H1 (cell line): ENCODE results near the gene PPP2R2B. TPM values are rescaled to one million over a fixed set of nuclear protein-coding genes. Genes with fewer than 3 reads are reported as not detected.

Source experiments
- CTCF ChIA-PET: fragments of 300-600 bp; sonication (Branson Sonifier 250); formaldehyde crosslinking; loops from one replicate; lab custom pipeline; 2021; ENCODE audit not compliant: partially characterized antibody; lab: Charles Lee
- POLR2A ChIA-PET: fragments of 300-600 bp; sonication (Branson Sonifier 250); formaldehyde crosslinking; loops from one replicate; lab custom pipeline; 2021; ENCODE audit warnings: inconsistent platforms; ENCODE audit not compliant: partially characterized antibody; lab: Charles Lee
- DNase-seq, 2 experiments: peaks; one replicate each; pipeline versions ENCODE4 v3.0.0 to v3.0.0-alpha.2; 2010 to 2022; ENCODE audit warnings: low spot score in 2 of 2, low read depth in 1 of 2, mixed read lengths in 1 of 2
- FAIRE-seq: peaks from 2 replicates; lab custom pipeline; 2011; peaks lifted over from hg19 to GRCh38; lab: Jason Lieb, UNC
- H2AFZ ChIP-seq: 2 replicates; pipeline ENCODE4 v1.8.1; 2012; ENCODE audit warnings: low read length, inconsistent platforms
- H2AK5ac ChIP-seq: 2 replicates; pipeline ENCODE4 v1.6.1; 2013; ENCODE audit warnings: low read depth, low read length
- H2BK120ac ChIP-seq: replicated peaks from 2 replicates; pipeline ENCODE3; 2013; ENCODE audit warnings: low read depth, low read length, inconsistent platforms
- H2BK12ac ChIP-seq: 2 replicates; pipeline ENCODE4 v1.6.1; 2013; ENCODE audit warnings: low read depth, low read length
- H2BK15ac ChIP-seq: 2 replicates; pipeline ENCODE4 v1.6.1; 2013; ENCODE audit warnings: low read length
- H2BK20ac ChIP-seq: 2 replicates; pipeline ENCODE4 v1.6.1; 2013; ENCODE audit warnings: low read length
- H2BK5ac ChIP-seq: 2 replicates; pipeline ENCODE4 v1.6.1; 2013; ENCODE audit warnings: low read depth, low read length
- H3K14ac ChIP-seq: 2 replicates; pipeline ENCODE4 v1.6.1; 2013; ENCODE audit warnings: inconsistent platforms; ENCODE audit not compliant: insufficient read length
- H3K18ac ChIP-seq: 2 replicates; pipeline ENCODE4 v1.6.1; 2013; ENCODE audit warnings: low read length; ENCODE audit errors: extremely low read depth
- H3K23ac ChIP-seq: 2 replicates; pipeline ENCODE4 v1.6.1; 2013; ENCODE audit warnings: inconsistent platforms; ENCODE audit not compliant: insufficient read length
- H3K23me2 ChIP-seq: 2 replicates; pipeline ENCODE4 v1.6.1; 2013; ENCODE audit warnings: low read depth, low read length
- H3K27ac ChIP-seq: 2 replicates; pipeline ENCODE4 v1.6.1; 2011; ENCODE audit warnings: low read depth, low read length, inconsistent platforms
- H3K27me3 ChIP-seq, 4 experiments: replicated peaks in 1 of 4; 1 replicate in 1 of 4; 2 replicates in 3 of 4; pipeline versions ENCODE4 v1.6.1 to v1.8.1; 2011 to 2013; ENCODE audit warnings: low read length in 3 of 4, mild to moderate bottlenecking in 3 of 4, inconsistent platforms in 2 of 4, mixed read lengths in 2 of 4, moderate library complexity in 1 of 4; ENCODE audit not compliant: control insufficient read depth in 3 of 4, insufficient read depth in 3 of 4; ENCODE audit errors: extremely low read depth in 1 of 4
- H3K36me3 ChIP-seq, 4 experiments: 2 replicates each; pipeline versions ENCODE4 v1.6.1 to v1.8.1; 2011 to 2013; ENCODE audit warnings: mild to moderate bottlenecking in 4 of 4, low read length in 3 of 4, moderate library complexity in 2 of 4, control low read depth in 1 of 4, inconsistent platforms in 1 of 4; ENCODE audit not compliant: insufficient read depth in 4 of 4, control insufficient read depth in 2 of 4
- H3K4ac ChIP-seq: replicated peaks from 2 replicates; pipeline ENCODE3; 2013; ENCODE audit warnings: low read length, low read depth, mixed read lengths, inconsistent platforms; ENCODE audit not compliant: insufficient read length
- H3K4me1 ChIP-seq, 4 experiments: replicated peaks in 1 of 4; 1 replicate in 1 of 4; 2 replicates in 3 of 4; pipeline versions ENCODE4 v1.6.1 to v1.8.1; 2011 to 2013; ENCODE audit warnings: low read length in 3 of 4, inconsistent platforms in 2 of 4, mixed read lengths in 1 of 4; ENCODE audit not compliant: insufficient read depth in 4 of 4, control insufficient read depth in 3 of 4
- H3K4me2 ChIP-seq, 2 experiments: 2 replicates each; pipeline versions ENCODE4 v1.6.1 to v1.8.1; 2011 to 2013; ENCODE audit warnings: low read depth in 2 of 2, low read length in 2 of 2, control low read depth in 1 of 2, inconsistent platforms in 1 of 2, mild to moderate bottlenecking in 1 of 2; ENCODE audit not compliant: insufficient read depth in 1 of 2
- H3K4me3 ChIP-seq, 4 experiments: fragments of 200-600, 300-600 bp in 1 of 4; sonication (generic), shearing (Covaris generic), sonication (Bioruptor Twin) in 1 of 4; 2 replicates each; pipeline versions ENCODE4 v1.5.1 to v1.8.1; 2011 to 2016; ENCODE audit warnings: low read length in 4 of 4, low read depth in 3 of 4, control low read depth in 2 of 4, inconsistent platforms in 2 of 4, mild to moderate bottlenecking in 2 of 4, mixed read lengths in 1 of 4, moderate library complexity in 1 of 4; ENCODE audit not compliant: insufficient read depth in 2 of 4; ENCODE audit errors: extremely low read depth in 1 of 4
- H3K56ac ChIP-seq: replicated peaks from 2 replicates; pipeline ENCODE3; 2013; ENCODE audit warnings: low read depth, mild to moderate bottlenecking, mixed read lengths, low read length, inconsistent platforms; ENCODE audit not compliant: insufficient read length
- H3K79me1 ChIP-seq: 2 replicates; pipeline ENCODE4 v1.6.1; 2013; ENCODE audit warnings: low read depth, low read length, control low read depth
- H3K79me2 ChIP-seq, 2 experiments: 2 replicates each; pipeline versions ENCODE4 v1.6.1 to v1.8.1; 2012 to 2013; ENCODE audit warnings: low read length in 2 of 2, mild to moderate bottlenecking in 2 of 2, inconsistent platforms in 1 of 2; ENCODE audit not compliant: insufficient read depth in 2 of 2, control insufficient read depth in 1 of 2
- H3K9ac ChIP-seq, 4 experiments: replicated peaks in 1 of 4; 1 replicate in 1 of 4; 2 replicates in 3 of 4; pipeline versions ENCODE4 v1.6.1 to v1.8.1; 2011 to 2013; ENCODE audit warnings: low read depth in 3 of 4, low read length in 3 of 4, control low read depth in 2 of 4, mild to moderate bottlenecking in 2 of 4, moderate library complexity in 2 of 4, inconsistent platforms in 1 of 4; ENCODE audit errors: extremely low read depth in 1 of 4
- H3K9me3 ChIP-seq, 2 experiments: 2 replicates each; pipeline versions ENCODE4 v1.6.1 to v1.8.1; 2012 to 2013; ENCODE audit warnings: mild to moderate bottlenecking in 2 of 2, moderate library complexity in 2 of 2, control low read depth in 1 of 2, inconsistent platforms in 1 of 2, low read depth in 1 of 2, low read length in 1 of 2, mixed read lengths in 1 of 2; ENCODE audit not compliant: insufficient read depth in 2 of 2
- H4K20me1 ChIP-seq, 2 experiments: replicated peaks in 1 of 2; 2 replicates each; pipeline versions ENCODE3 to v1.8.1; 2011 to 2013; ENCODE audit warnings: inconsistent platforms in 2 of 2, low read length in 2 of 2, mild to moderate bottlenecking in 1 of 2; ENCODE audit not compliant: insufficient read depth in 2 of 2, control insufficient read depth in 1 of 2
- H4K5ac ChIP-seq: 2 replicates; pipeline ENCODE4 v1.6.1; 2013; ENCODE audit warnings: low read length, low read depth, mixed read lengths, inconsistent platforms; ENCODE audit not compliant: insufficient read length
- H4K8ac ChIP-seq: 2 replicates; pipeline ENCODE4 v1.8.0; 2013; ENCODE audit warnings: mild to moderate bottlenecking, moderate library complexity, low read length, inconsistent platforms; ENCODE audit not compliant: insufficient read depth; ENCODE audit errors: extremely low read depth
- H4K91ac ChIP-seq: replicated peaks from 2 replicates; pipeline ENCODE3; 2013; ENCODE audit warnings: low read length, mixed read lengths, inconsistent platforms; ENCODE audit not compliant: insufficient read length
- BACH1 ChIP-seq: IDR thresholded peaks from 2 replicates; pipeline ENCODE4 v1.6.1; 2012; ENCODE audit warnings: low read length, improper control_type of control experiment
- BRCA1 ChIP-seq: IDR thresholded peaks from 2 replicates; pipeline ENCODE4 v1.6.1; 2012; ENCODE audit warnings: low read depth, low read length, improper control_type of control experiment
- CHD2 ChIP-seq: IDR thresholded peaks from 2 replicates; pipeline ENCODE4 v1.6.1; 2012; ENCODE audit warnings: low read length, improper control_type of control experiment
- HDAC6 ChIP-seq: IDR thresholded peaks from one replicate; pipeline ENCODE4 v1.7.1; 2012; ENCODE audit warnings: low read depth, mild to moderate bottlenecking, inconsistent platforms, low read length, moderate library complexity
- NANOG ChIP-seq: IDR thresholded peaks from 2 replicates; pipeline ENCODE4 v1.6.1; 2011; ENCODE audit warnings: low read length, low read depth, mild to moderate bottlenecking, inconsistent platforms; ENCODE audit not compliant: insufficient read depth, poor library complexity, severe bottlenecking
- POLR2A ChIP-seq, 2 experiments: IDR thresholded peaks; 1 replicate in 1 of 2; 2 replicates in 1 of 2; pipeline ENCODE4 v1.6.1; 2011; ENCODE audit warnings: low read depth in 2 of 2, low read length in 2 of 2, mild to moderate bottlenecking in 2 of 2; ENCODE audit errors: control extremely low read depth in 1 of 2
- RFX5 ChIP-seq: IDR thresholded peaks from 2 replicates; pipeline ENCODE4 v1.6.1; 2011; ENCODE audit warnings: low read depth, low read length, improper control_type of control experiment, borderline replicate concordance
- RXRA ChIP-seq: IDR thresholded peaks from 2 replicates; pipeline ENCODE4 v1.6.1; 2011; ENCODE audit warnings: low read depth, mild to moderate bottlenecking, low read length, moderate library complexity; ENCODE audit not compliant: insufficient read depth
- SIRT6 ChIP-seq: IDR thresholded peaks from one replicate; pipeline ENCODE4 v1.7.1; 2012; ENCODE audit warnings: low read length, inconsistent platforms
- SIX5 ChIP-seq: IDR thresholded peaks from 2 replicates; pipeline ENCODE4 v1.6.1; 2011; ENCODE audit warnings: mild to moderate bottlenecking, low read depth, low read length
- TAF7 ChIP-seq: optimal IDR thresholded peaks from 2 replicates; pipeline ENCODE3; 2011; ENCODE audit warnings: low read depth, mild to moderate bottlenecking, inconsistent platforms, low read length, moderate library complexity, borderline replicate concordance
- TBP ChIP-seq: IDR thresholded peaks from 2 replicates; pipeline ENCODE4 v1.6.1; 2011; ENCODE audit warnings: low read depth, low read length, improper control_type of control experiment
- YY1 ChIP-seq: IDR thresholded peaks from 2 replicates; pipeline ENCODE4 v1.6.1; 2011; ENCODE audit warnings: low read depth, mild to moderate bottlenecking, low read length
- WGBS, 2 experiments: shearing (Covaris generic) in 1 of 2; methylation state at CpG; one replicate each; pipeline versions ENCODE4 v1.1.6 to v1.1.7; 2013 to 2015; ENCODE audit warnings: low lambda C conversion rate in 2 of 2, mixed read lengths in 2 of 2, inconsistent platforms in 1 of 2, low coverage in 1 of 2, missing lambda C conversion rate in 1 of 2; ENCODE audit not compliant: insufficient replicate concordance in 2 of 2, insufficient coverage in 1 of 2, insufficient read length in 1 of 2; ENCODE audit errors: extremely low coverage in 1 of 2, missing lambda C conversion rate in 1 of 2; 5-methylcytosine and 5-hydroxymethylcytosine counted together
- polyA plus RNA-seq, 7 experiments: library from polyadenylated mRNA; depleted of rRNA in 3 of 7; stranded (reverse) in 5 of 7; unstranded in 2 of 7; fragments of >200 nt in 5 of 7; fragments of 200-250 nt in 2 of 7; gene quantifications; 1 replicate in 5 of 7; 2 replicates in 1 of 7; 4 replicates in 1 of 7; pipeline versions ENCODE4 v1.2.1 to v1.2.3, GENCODE V29; 2011 to 2013; ENCODE audit warnings: missing spikeins in 2 of 7, mixed read lengths in 2 of 7
- total RNA-seq: library from RNA; stranded (reverse); fragmentation: NEBNext Ultra II Directional; extraction: Animal tissue kit (Norgen Biotek cat#: 25700); gene quantifications from 2 replicates; pipeline ENCODE4 v1.2.1, GENCODE V29; 2021
- TF ChIP-seq, protein P1 (sequence below): IDR thresholded peaks from 2 replicates; pipeline ENCODE4 v1.6.1; 2011; ENCODE audit warnings: low read depth, mild to moderate bottlenecking, low read length; ENCODE audit not compliant: insufficient read depth

Gene PPP2R2B
- total and polyA plus RNA-seq, 2 of the 8 experiments (the other 6 are each of a cell fraction or from before 2014, with no cell fraction given) = 21.1 to 37.1 TPM

DNA sequence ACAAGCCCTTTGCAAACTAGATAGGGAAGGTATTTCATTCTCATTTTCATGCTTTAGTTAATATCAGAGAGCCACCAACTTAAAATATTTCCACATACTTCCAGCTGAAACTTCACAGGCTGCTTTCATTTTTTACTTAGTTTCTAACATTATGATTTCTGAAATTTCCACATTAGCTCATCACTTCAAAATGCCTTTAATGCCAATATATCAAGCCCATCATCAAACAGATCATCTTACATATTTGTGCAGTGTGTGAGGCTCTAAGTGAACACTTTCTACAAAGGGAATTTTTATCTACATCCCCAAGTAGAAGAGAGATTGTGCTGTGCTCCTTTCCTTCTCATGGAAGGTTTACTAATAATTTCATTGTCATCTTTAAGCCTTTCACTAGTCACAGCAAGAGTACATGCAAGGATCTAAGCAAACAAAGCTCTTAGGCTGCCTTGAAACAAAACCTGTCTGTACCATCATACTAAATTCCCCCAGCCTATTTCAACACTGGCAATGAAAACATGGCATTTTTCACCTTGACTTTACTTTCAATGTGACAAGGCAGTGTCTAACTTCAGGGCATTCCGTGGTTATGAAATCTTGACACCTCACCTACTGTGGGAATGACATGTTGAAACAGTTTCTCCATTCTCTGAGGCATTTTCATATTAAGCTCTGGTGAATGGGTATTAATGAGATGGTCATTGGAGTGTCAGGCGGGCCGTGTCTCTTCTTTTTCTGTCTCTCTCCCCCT, 45.4 kb downstream of the PPP2R2B start:
- ChIA-PET POLR2A (no interaction called here), CTCF (interaction anchor here (0.6 to 1.2 kb wide), 3 partner anchors 75 to 291 kb away, joined by 3 to 4 read pairs (median 3); no protein-coding TSS in a partner anchor)
- no peak overlapping the region for H3K9ac ChIP-seq
- H2BK15ac ChIP-seq = no peak overlapping the region
- H2AK5ac ChIP-seq = no peak overlapping the region
- H2BK120ac ChIP-seq = no peak overlapping the region
- peaks cover 0 to 2% (median under 1%) of the 10 kb centered on the region in 4 experiments; a peak in 1 of 7 replicates for H3K27me3 ChIP-seq
- FAIRE-seq (no peak), DNase-seq (no peak)
- H3K4me3 ChIP-seq = no peak overlapping the region
- no peaks in the 10 kb centered on the region for H3K23me2 ChIP-seq
- H4K91ac ChIP-seq = no peak overlapping the region
- H3K9me3 ChIP-seq = no peaks in the 10 kb centered on the region
- H3K4me2 ChIP-seq = no peak overlapping the region
- no peak overlapping the region for H3K56ac ChIP-seq
- H3K23ac ChIP-seq = no peak overlapping the region
- no peak overlapping the region for H2BK12ac ChIP-seq
- no peak overlapping the region for H3K18ac ChIP-seq
- no peak overlapping the region for H2BK5ac ChIP-seq
- no peaks in the 10 kb centered on the region for H3K4me1 ChIP-seq
- WGBS, 2 experiments = 75% methylated on average over 1 of the region's 3 CpGs; no CpG with 5 or more reads in 1 of the 2 experiments
- H2BK20ac ChIP-seq = no peak overlapping the region
- no peaks in the 10 kb centered on the region for H3K79me1 ChIP-seq
- H4K5ac ChIP-seq = no peak overlapping the region
- H4K20me1 ChIP-seq = no peaks in the 10 kb centered on the region
- H4K8ac ChIP-seq = no peak overlapping the region
- no peak overlapping the region for H2AFZ ChIP-seq
- no peak overlapping the region for H3K27ac ChIP-seq
- H3K36me3 ChIP-seq = no peaks in the 10 kb centered on the region
- no peak overlapping the region for H3K14ac ChIP-seq
- no peak overlapping the region for H3K4ac ChIP-seq
- no peaks in the 10 kb centered on the region for H3K79me2 ChIP-seq
- TF ChIP-seq RFX5 (no peak), HDAC6 (no peak), SIX5 (no peak), TAF7 (no peak), YY1 (no peak), BRCA1 (no peak), BACH1 (no peak), NANOG (no peak), RXRA (no peak), POLR2A (IDR thresholded peaks at IDR 0.05; ENCODE audit: control extremely low read depth in 1 of 2, low read depth in 2 of 2, low read length in 2 of 2) (no peak), CHD2 (no peak), SIRT6 (no peak), TBP (no peak)
- TF ChIP-seq, protein P1, sequence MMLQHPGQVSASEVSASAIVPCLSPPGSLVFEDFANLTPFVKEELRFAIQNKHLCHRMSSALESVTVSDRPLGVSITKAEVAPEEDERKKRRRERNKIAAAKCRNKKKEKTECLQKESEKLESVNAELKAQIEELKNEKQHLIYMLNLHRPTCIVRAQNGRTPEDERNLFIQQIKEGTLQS = no peak
